Panc1 (cell line): Measurements from ENCODE around the gene SLC26A11. TPM values are rescaled to one million over a fixed set of nuclear protein-coding genes. Genes with fewer than 3 reads are reported as not detected.

Experiments used
- ATAC-seq: fragments of 200-7000 bp; cut with Tn5 transposase; 2 replicates; pipeline ENCODE4 v1.9.1; 2020; ENCODE audit warnings: mild to moderate bottlenecking, moderate library complexity
- BruUV-seq: library from RNA; stranded (reverse); fragments of 400-500 nt; replicated peaks from 2 replicates; lab custom pipeline; 2021; lab: Mats Ljungman, UMichigan
- CTCF ChIA-PET: fragments of 300-600 bp; sonication (Branson Sonifier 250); formaldehyde crosslinking; loops from one replicate; lab custom pipeline; 2022; ENCODE audit warnings: antibody characterized with exemption; lab: Charles Lee
- POLR2A ChIA-PET: fragments of 300-600 bp; sonication (Branson Sonifier 250); formaldehyde crosslinking; loops from one replicate; lab custom pipeline; 2022; ENCODE audit warnings: antibody characterized with exemption; lab: Charles Lee
- DNase-seq: peaks from one replicate; pipeline ENCODE4 v3.0.0-alpha.2; 2010; ENCODE audit warnings: low read depth, low spot score
- H3K27ac ChIP-seq: 2 replicates; pipeline ENCODE4 v1.5.1; 2011; ENCODE audit warnings: mild to moderate bottlenecking, low read length, inconsistent platforms
- H3K27me3 ChIP-seq: fragments of 200-500 bp; sonication (Bioruptor generic); 2 replicates; pipeline ENCODE4 v1.6.0; 2014; ENCODE audit warnings: low read length, inconsistent platforms; ENCODE audit not compliant: control insufficient read depth, insufficient read depth
- H3K36me3 ChIP-seq: fragments of 200-500 bp; sonication (Bioruptor generic); 2 replicates; pipeline ENCODE4 v1.5.1; 2014; ENCODE audit warnings: inconsistent platforms, mild to moderate bottlenecking, low read length, moderate library complexity; ENCODE audit not compliant: control insufficient read depth, insufficient read depth
- H3K4me1 ChIP-seq: 2 replicates; pipeline ENCODE4 v1.5.1; 2011; ENCODE audit warnings: inconsistent platforms, mild to moderate bottlenecking, low read length, moderate library complexity; ENCODE audit not compliant: control insufficient read depth, insufficient read depth
- H3K4me3 ChIP-seq, 2 experiments: 2 replicates each; pipeline ENCODE4 v1.5.1; 2011 to 2012; ENCODE audit warnings: low read depth in 2 of 2, low read length in 2 of 2, mild to moderate bottlenecking in 2 of 2, inconsistent platforms in 1 of 2, moderate library complexity in 1 of 2
- H3K9me3 ChIP-seq: fragments of 200-500 bp; sonication (Bioruptor generic); 2 replicates; pipeline ENCODE4 v1.5.1; 2014; ENCODE audit warnings: low read depth, mild to moderate bottlenecking, inconsistent platforms, low read length, moderate library complexity; ENCODE audit not compliant: control insufficient read depth, insufficient read depth
- POLR2AphosphoS5 ChIP-seq: IDR thresholded peaks from 2 replicates; pipeline ENCODE4 v1.6.1; 2012; ENCODE audit warnings: mild to moderate bottlenecking, low read depth, low read length, moderate library complexity
- SIN3A ChIP-seq: IDR thresholded peaks from 2 replicates; pipeline ENCODE4 v1.6.1; 2012; ENCODE audit warnings: low read depth, mild to moderate bottlenecking, low read length, moderate library complexity, borderline replicate concordance; ENCODE audit not compliant: insufficient read depth
- TCF7L2 ChIP-seq: IDR thresholded peaks from 2 replicates; pipeline ENCODE4 v1.6.1; 2011; ENCODE audit warnings: mild to moderate bottlenecking, low read depth, low read length, inconsistent platforms
- in situ Hi-C: cut with HindIII; loops from 2 replicates; pipeline ENCODE4 v1.10.0; 2016; ENCODE audit warnings: low sequenced_read_pairs, low pct_unique_long_range_greater_than_20kb
- intact Hi-C: fragments of 100-400 bp; cut with micrococcal nuclease; formaldehyde crosslinking; loops from one replicate; pipeline ENCODE4 v1.10.0; 2022; ENCODE audit not compliant: unreplicated experiment
- total RNA-seq: library from RNA; stranded (reverse); gene quantifications from one replicate; pipeline ENCODE4 v1.2.1, GENCODE V29; 2021; ENCODE audit not compliant: unreplicated experiment
- TF ChIP-seq, protein P1 (sequence below): fragments of 450-650 bp; IDR thresholded peaks from 2 replicates; pipeline ENCODE4 v1.5.1; 2017; ENCODE audit warnings: mild to moderate bottlenecking
- TF ChIP-seq, protein P2 (sequence below), 2 experiments: IDR thresholded peaks; 2 replicates each; pipeline ENCODE4 v1.6.1; 2011 to 2012; ENCODE audit warnings: low read depth in 2 of 2, control low read depth in 1 of 2, low read length in 1 of 2, mild to moderate bottlenecking in 1 of 2, moderate library complexity in 1 of 2; ENCODE audit not compliant: insufficient read depth in 1 of 2

SLC26A11 gene
- total RNA-seq, 1 experiment from 2014 or later, result 30.9 TPM

DNA sequence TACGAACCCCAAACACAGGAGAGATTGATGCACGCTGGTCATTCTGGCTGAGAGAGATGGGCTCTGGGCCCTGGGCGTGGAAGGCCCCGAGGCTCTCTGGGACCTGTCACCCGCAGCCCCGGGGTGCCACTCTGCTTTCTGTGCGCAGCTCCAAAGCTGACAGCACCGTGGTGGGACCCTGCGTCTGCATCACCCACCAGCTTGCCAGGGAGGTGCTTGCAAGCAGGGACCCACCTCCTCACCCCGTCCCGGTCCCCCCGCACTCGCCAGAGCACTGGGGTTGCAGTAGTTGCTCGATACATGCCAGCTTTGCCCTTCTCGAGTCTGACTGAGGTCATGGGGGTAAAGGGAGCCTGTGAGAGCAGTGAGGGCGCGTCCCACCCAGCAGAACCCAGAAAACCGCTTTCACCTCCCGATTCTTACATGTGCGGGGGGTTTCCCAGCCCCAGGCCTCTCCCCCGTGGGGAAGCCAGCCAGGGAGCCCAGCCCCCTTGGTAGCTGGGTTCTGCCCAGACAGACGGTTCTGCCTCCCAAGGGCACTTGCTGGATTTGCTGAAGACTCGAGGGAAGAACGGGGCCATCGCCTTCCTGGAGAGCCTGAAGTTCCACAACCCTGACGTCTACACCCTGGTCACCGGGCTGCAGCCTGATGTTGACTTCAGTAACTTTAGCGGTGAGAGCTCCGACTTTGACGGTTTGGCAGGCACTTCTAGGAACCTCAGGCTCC lies 37.9 kb upstream of the SLC26A11 start:
- ChIA-PET CTCF (interaction anchor here (0.6 kb wide), 2 partner anchors 17 to 457 kb away, joined by 3 read pairs; no protein-coding TSS in a partner anchor), POLR2A (no interaction called here)
- no peak overlapping the region for H3K4me3 ChIP-seq
- in situ Hi-C loops, result no loop called here
- DNase-seq, result no peak
- intact Hi-C loops, result no loop called here
- no peaks in the 10 kb centered on the region for H3K9me3 ChIP-seq
- BruUV-seq, result no TSS peak
- ATAC-seq, result no peak
- no peak overlapping the region for H3K27ac ChIP-seq
- H3K36me3 ChIP-seq, result no peaks in the 10 kb centered on the region
- TF ChIP-seq, protein P1, sequence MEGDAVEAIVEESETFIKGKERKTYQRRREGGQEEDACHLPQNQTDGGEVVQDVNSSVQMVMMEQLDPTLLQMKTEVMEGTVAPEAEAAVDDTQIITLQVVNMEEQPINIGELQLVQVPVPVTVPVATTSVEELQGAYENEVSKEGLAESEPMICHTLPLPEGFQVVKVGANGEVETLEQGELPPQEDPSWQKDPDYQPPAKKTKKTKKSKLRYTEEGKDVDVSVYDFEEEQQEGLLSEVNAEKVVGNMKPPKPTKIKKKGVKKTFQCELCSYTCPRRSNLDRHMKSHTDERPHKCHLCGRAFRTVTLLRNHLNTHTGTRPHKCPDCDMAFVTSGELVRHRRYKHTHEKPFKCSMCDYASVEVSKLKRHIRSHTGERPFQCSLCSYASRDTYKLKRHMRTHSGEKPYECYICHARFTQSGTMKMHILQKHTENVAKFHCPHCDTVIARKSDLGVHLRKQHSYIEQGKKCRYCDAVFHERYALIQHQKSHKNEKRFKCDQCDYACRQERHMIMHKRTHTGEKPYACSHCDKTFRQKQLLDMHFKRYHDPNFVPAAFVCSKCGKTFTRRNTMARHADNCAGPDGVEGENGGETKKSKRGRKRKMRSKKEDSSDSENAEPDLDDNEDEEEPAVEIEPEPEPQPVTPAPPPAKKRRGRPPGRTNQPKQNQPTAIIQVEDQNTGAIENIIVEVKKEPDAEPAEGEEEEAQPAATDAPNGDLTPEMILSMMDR, result no peak
- no peak for TF ChIP-seq TCF7L2
- TF ChIP-seq, protein P2, sequence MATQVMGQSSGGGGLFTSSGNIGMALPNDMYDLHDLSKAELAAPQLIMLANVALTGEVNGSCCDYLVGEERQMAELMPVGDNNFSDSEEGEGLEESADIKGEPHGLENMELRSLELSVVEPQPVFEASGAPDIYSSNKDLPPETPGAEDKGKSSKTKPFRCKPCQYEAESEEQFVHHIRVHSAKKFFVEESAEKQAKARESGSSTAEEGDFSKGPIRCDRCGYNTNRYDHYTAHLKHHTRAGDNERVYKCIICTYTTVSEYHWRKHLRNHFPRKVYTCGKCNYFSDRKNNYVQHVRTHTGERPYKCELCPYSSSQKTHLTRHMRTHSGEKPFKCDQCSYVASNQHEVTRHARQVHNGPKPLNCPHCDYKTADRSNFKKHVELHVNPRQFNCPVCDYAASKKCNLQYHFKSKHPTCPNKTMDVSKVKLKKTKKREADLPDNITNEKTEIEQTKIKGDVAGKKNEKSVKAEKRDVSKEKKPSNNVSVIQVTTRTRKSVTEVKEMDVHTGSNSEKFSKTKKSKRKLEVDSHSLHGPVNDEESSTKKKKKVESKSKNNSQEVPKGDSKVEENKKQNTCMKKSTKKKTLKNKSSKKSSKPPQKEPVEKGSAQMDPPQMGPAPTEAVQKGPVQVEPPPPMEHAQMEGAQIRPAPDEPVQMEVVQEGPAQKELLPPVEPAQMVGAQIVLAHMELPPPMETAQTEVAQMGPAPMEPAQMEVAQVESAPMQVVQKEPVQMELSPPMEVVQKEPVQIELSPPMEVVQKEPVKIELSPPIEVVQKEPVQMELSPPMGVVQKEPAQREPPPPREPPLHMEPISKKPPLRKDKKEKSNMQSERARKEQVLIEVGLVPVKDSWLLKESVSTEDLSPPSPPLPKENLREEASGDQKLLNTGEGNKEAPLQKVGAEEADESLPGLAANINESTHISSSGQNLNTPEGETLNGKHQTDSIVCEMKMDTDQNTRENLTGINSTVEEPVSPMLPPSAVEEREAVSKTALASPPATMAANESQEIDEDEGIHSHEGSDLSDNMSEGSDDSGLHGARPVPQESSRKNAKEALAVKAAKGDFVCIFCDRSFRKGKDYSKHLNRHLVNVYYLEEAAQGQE (IDR thresholded peaks at IDR 0.05; ENCODE audit: insufficient read depth in 1 of 2, low read depth in 2 of 2, low read length in 1 of 2), result no peak
- no peak for TF ChIP-seq POLR2AphosphoS5
- no peak for TF ChIP-seq SIN3A
- no peaks in the 10 kb centered on the region for H3K27me3 ChIP-seq
- no peaks in the 10 kb centered on the region; the same call in 1 of the 2 replicates for H3K4me1 ChIP-seq

DNA sequence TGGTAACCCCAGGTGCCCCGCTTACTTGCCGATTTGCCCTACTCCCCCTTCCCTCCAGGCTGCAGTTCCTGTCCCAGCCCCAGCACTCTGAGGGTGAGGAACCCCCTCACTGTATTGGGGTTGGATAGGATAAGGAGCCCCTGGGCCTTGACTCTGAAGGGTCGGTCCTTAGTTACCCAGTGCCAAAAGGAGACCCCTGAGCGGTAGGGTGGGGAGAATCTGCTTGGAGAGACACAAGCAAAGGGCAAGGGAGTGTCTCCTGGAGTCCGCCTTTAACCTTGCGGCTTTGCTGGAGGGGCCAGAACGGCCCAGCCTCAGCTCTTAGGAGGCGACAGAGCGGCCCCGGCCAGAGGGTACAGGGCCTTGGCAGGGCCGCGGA lies 37.4 kb upstream of the SLC26A11 start:
- intact Hi-C loops (no loop called here), in situ Hi-C loops (no loop called here)
- Histone ChIP-seq H3K9me3 (no peaks in the 10 kb centered on the region), H3K27ac (no peak overlapping the region), H3K36me3 (no peaks in the 10 kb centered on the region), H3K4me3 (no peak overlapping the region), H3K4me1 (no peaks in the 10 kb centered on the region; the same call in 1 of the 2 replicates), H3K27me3 (no peaks in the 10 kb centered on the region)
- ChIA-PET CTCF (interaction anchor here (0.6 kb wide), 2 partner anchors 16 to 457 kb away, joined by 3 read pairs; no protein-coding TSS in a partner anchor), POLR2A (interaction anchor here (0.5 kb wide), 1 partner anchor 241 kb away, joined by 3 read pairs; no protein-coding TSS in a partner anchor)
- BruUV-seq, result no TSS peak
- TF ChIP-seq SIN3A, result no peak
- ATAC-seq (no peak), DNase-seq (no peak)
